ENCODE data around the gene GRSF1.

GRSF1 gene, protein sequence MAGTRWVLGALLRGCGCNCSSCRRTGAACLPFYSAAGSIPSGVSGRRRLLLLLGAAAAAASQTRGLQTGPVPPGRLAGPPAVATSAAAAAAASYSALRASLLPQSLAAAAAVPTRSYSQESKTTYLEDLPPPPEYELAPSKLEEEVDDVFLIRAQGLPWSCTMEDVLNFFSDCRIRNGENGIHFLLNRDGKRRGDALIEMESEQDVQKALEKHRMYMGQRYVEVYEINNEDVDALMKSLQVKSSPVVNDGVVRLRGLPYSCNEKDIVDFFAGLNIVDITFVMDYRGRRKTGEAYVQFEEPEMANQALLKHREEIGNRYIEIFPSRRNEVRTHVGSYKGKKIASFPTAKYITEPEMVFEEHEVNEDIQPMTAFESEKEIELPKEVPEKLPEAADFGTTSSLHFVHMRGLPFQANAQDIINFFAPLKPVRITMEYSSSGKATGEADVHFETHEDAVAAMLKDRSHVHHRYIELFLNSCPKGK

DNA sequence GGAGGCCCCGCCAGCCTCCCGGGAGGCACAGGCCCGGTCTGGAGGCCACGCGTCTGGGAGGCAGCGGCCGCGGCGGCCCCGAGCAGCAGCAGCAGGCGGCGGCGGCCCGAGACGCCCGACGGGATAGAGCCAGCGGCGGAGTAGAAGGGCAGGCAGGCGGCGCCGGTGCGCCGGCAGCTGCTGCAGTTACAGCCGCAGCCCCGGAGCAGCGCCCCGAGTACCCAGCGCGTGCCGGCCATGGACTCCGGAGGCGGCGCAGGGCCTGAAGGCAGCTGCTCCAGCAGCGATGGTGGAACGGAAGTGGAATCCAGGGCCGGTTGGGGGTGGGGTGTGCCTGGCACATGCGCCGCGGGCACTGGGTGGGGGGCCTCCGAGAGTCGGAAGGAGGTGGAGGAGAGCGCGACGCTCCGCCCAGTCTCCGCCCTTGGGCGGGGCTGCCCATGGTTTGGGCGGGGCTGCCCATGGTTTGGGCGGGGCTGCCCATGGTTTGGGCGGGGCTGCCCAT lies at the start of gene GRSF1:
Gene GRSF1, minus strand, starts transcription at position 302 of the 505 bp plus-strand sequence. Its CDS starts 63 bp downstream, at position 239.
- DNase-seq (ENCODE audit: insufficient read length, low spot score): peak; percentile 40
- TF ChIP-seq CTCF (IDR thresholded peaks at IDR 0.05; ENCODE audit: insufficient read depth, missing control alignments): no peak
- FAIRE-seq: no peak

- no peak for FAIRE-seq
- no peak for TF ChIP-seq CTCF (IDR thresholded peaks at IDR 0.05; ENCODE audit: insufficient read depth, missing control alignments)
- no peak for DNase-seq (ENCODE audit: insufficient read length, low spot score)
Observed at GRCh38 chr4:70885174-70885573, 45.5 kb upstream of the GRSF1 start.

- FAIRE-seq (no peak), DNase-seq (ENCODE audit: insufficient read length, low spot score) (no peak)
- no peak for TF ChIP-seq CTCF (IDR thresholded peaks at IDR 0.05; ENCODE audit: insufficient read depth, missing control alignments)
Observed at GRCh38 chr4:70880739-70881138, 41.0 kb upstream of the GRSF1 start.

DNA sequence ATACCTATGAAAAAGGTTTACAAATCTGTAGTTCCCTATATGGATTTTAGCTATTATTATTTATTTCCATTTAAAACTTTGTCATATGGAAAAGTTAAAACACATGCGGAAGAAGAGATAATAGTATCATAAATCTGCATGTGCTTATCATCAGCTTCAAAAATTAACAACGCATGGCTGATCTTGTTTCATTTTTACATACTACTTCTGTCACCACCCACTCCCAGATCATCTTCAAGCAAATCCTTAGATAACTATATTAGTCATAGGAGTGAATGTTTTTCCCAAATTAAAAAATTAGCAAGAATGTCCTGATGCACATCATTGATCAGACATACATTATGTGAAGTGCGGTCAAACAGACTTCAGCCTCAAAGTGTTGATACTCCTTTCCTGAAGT lies 37.9 kb upstream of the GRSF1 start:
- FAIRE-seq: no peak
- DNase-seq (ENCODE audit: insufficient read length, low spot score): no peak
- TF ChIP-seq CTCF (IDR thresholded peaks at IDR 0.05; ENCODE audit: insufficient read depth, missing control alignments): no peak

DNA sequence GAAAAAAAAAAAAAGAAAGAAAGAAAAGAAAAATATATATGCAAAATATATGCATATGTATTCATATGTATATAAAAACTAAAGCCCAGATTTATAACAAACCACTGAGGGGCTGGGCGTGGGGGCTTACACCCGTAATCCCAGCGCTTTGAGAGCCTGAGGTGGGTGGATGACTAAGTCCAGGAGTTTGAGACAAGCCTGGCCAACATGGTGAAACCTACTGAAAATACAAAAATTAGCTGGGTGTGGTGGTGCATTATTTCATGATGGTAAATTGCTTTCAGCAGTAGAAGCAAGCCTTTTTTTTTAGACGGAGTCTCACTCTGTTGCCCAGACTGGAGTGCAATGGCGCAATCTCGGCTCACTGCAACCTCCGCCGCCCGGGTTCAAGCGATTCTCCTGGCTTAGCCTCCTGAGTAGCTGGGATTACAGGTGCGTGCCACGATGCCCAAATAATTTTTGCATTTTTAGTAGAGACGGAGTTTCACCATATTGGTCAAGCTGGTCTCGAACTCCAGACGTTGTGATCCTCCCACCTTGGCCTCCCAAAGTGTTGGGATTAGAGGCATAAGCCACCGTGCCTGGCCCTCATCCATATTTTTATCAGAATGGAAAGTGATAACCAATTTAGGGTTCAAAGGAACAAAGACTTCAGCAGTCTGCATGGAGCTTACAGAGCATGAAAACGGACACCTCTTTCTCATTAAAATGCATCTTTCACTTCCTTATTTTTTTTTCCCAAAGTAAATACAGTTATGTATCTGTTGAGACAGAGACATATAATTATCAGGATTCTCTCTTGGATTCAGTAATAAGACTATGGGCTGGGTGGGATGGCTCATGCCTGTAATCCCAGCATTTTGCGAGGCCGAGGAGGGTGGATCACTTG lies 34.8 kb upstream of the GRSF1 start:
- FAIRE-seq (no peak), DNase-seq (ENCODE audit: insufficient read length, low spot score) (no peak)
- TF ChIP-seq CTCF (IDR thresholded peaks at IDR 0.05; ENCODE audit: insufficient read depth, missing control alignments): no peak

GRCh38 chr4:70873216-70873615 lies 33.5 kb upstream of the GRSF1 start:
- TF ChIP-seq CTCF (IDR thresholded peaks at IDR 0.05; ENCODE audit: insufficient read depth, missing control alignments): no peak

More at GRCh38 chr4:70873216-70873615, 33.5 kb upstream of the GRSF1 start:
- DNase-seq (ENCODE audit: insufficient read length, low spot score) (no peak), FAIRE-seq (no peak)

Data from D721Med (cell line).